GM10248 (cell line): Measurements from ENCODE around the gene FOXK1.

Source experiments
- CTCF ChIA-PET: fragments of 300-600 bp; sonication (Branson Sonifier 250); formaldehyde crosslinking; extraction: SDS; loops from one replicate; lab custom pipeline; 2021; ENCODE audit warnings: antibody characterized with exemption; lab: Yijun Ruan, JAX
- POLR2A ChIA-PET: fragments of 350-650 bp; sonication (Branson Sonifier 250); formaldehyde crosslinking; extraction: SDS; loops from one replicate; lab custom pipeline; 2020; ENCODE audit warnings: antibody characterized with exemption; lab: Yijun Ruan, JAX
- DNase-seq: peaks from one replicate; pipeline ENCODE4 v3.0.0; 2012; ENCODE audit errors: extremely low spot score
- CTCF ChIP-seq: IDR thresholded peaks from 2 replicates; pipeline ENCODE4 v1.5.1; 2012; ENCODE audit warnings: mild to moderate bottlenecking, low read depth; ENCODE audit errors: extremely low read depth, missing control alignments, control extremely low read depth

The FOXK1 gene

GRCh38 chr7:4787541-4787940 lies 105.4 kb downstream of the FOXK1 start:
- POLR2A ChIA-PET: no interaction called here
- TF ChIP-seq CTCF: no peak
- CTCF ChIA-PET: interaction anchor here (0.8 to 1.6 kb wide), 2 partner anchors 10 to 12 kb away, joined by 4 to 5 read pairs; partner anchors contain the start of gene AP5Z1
- DNase-seq: no peak

GRCh38 chr7:4787947-4788626 lies 106.0 kb downstream of the FOXK1 start:
- DNase-seq: no peak
- CTCF ChIA-PET: interaction anchor here (1.6 to 1.8 kb wide), 2 partner anchors 12 to 13 kb away, joined by 5 read pairs; partner anchors contain the start of gene AP5Z1
- POLR2A ChIA-PET: interaction anchor here (1.5 kb wide), 1 partner anchor 13 kb away, joined by 6 read pairs; the partner anchor contains the start of gene AP5Z1
- TF ChIP-seq CTCF: no peak

GRCh38 chr7:4788627-4789189 lies 106.6 kb downstream of the FOXK1 start:
- CTCF ChIA-PET: interaction anchor here (1.1 to 1.8 kb wide), 3 partner anchors 10 to 13 kb away, joined by 3 to 5 read pairs (median 4); partner anchors contain the start of gene AP5Z1
- no peak for DNase-seq
- no peak for TF ChIP-seq CTCF
- POLR2A ChIA-PET: interaction anchor here (1.5 kb wide), 1 partner anchor 13 kb away, joined by 6 read pairs; the partner anchor contains the start of gene AP5Z1

GRCh38 chr7:4789194-4790077 lies 107.3 kb downstream of the FOXK1 start:
- TF ChIP-seq CTCF: no peak
- ChIA-PET POLR2A (interaction anchor here (1.5 kb wide), 1 partner anchor 14 kb away, joined by 6 read pairs; the partner anchor contains the start of gene AP5Z1), CTCF (interaction anchor here (1.1 to 1.8 kb wide), 3 partner anchors 9 to 14 kb away, joined by 3 to 5 read pairs (median 4); partner anchors contain the start of gene AP5Z1)
- no peak for DNase-seq

- POLR2A ChIA-PET: no interaction called here
- CTCF ChIA-PET: interaction anchor here (1.3 to 4.5 kb wide), 3 partner anchors 12 to 14 kb away, joined by 3 to 35 read pairs (median 5); partner anchors contain the start of gene AP5Z1
- no peak for DNase-seq
- TF ChIP-seq CTCF: no peak
Observed at GRCh38 chr7:4790078-4790465, 108.0 kb downstream of the FOXK1 start.
